ENCODE results near the gene SLC26A8.

GRCh38 chr6:36050305-36050704 is 25.9 kb upstream of the SLC26A8 start:
- TF ChIP-seq CTCF (IDR thresholded peaks at IDR 0.05) (no peak), POLR2A (IDR thresholded peaks at IDR 0.05) (no peak)
